Measurements from ENCODE around the gene COL6A2. TPM values are rescaled to one million over a fixed set of nuclear protein-coding genes. Genes with fewer than 3 reads are reported as not detected.
"Not testable (repeated sequence)": the region's sequence is repeated elsewhere in the genome, so short reads cannot be mapped to it uniquely, and the experiment has no call there.

The COL6A2 gene
- total RNA-seq, 1 donor from 2014 or later = 933 TPM

- H3K27ac Mint-ChIP-seq = no peak overlapping the region
- peaks cover 68% of the 10 kb centered on the region for H3K9me3 Mint-ChIP-seq
- H3K36me3 Mint-ChIP-seq = peaks cover 41% of the 10 kb centered on the region
- no peak overlapping the region for H3K4me3 Mint-ChIP-seq
- no peak for DNase-seq (ENCODE audit: low spot score in 2 of 2, unreplicated experiment in 2 of 2)
- no peak for TF ChIP-seq CTCF (IDR thresholded peaks at IDR 0.05; ENCODE audit: unreplicated experiment)
- H3K4me1 Mint-ChIP-seq = no peaks in the 10 kb centered on the region
- peaks cover 32% of the 10 kb centered on the region for H3K27me3 Mint-ChIP-seq (ENCODE audit: low read depth)
These were observed 6.2 kb downstream of the COL6A2 start for GRCh38 chr21:46104104-46104503.

GRCh38 chr21:46107376-46107775 lies 9.5 kb downstream of the COL6A2 start:
- peaks cover 26% of the 10 kb centered on the region for H3K36me3 Mint-ChIP-seq
- H3K27ac Mint-ChIP-seq; DNase-seq (ENCODE audit: low spot score in 2 of 2, unreplicated experiment in 2 of 2); H3K27me3 Mint-ChIP-seq (ENCODE audit: low read depth); H3K4me1 Mint-ChIP-seq; H3K4me3 Mint-ChIP-seq: not testable (repeated sequence)
- peaks cover 55% of the 10 kb centered on the region for H3K9me3 Mint-ChIP-seq

- no peaks in the 10 kb centered on the region for H3K4me1 Mint-ChIP-seq
- no peak overlapping the region for H3K27ac Mint-ChIP-seq
- DNase-seq (ENCODE audit: low spot score in 2 of 2, unreplicated experiment in 2 of 2) = no peak
- no peak overlapping the region for H3K4me3 Mint-ChIP-seq
- H3K36me3 Mint-ChIP-seq = peaks cover 22% of the 10 kb centered on the region
- no peaks in the 10 kb centered on the region for H3K27me3 Mint-ChIP-seq (ENCODE audit: low read depth)
- no peak for TF ChIP-seq CTCF (IDR thresholded peaks at IDR 0.05; ENCODE audit: unreplicated experiment)
- H3K9me3 Mint-ChIP-seq = peaks cover 40% of the 10 kb centered on the region
These were observed 11.0 kb downstream of the COL6A2 start for GRCh38 chr21:46108827-46109312.

GRCh38 chr21:46109313-46110221 lies 11.7 kb downstream of the COL6A2 start:
- H3K27me3 Mint-ChIP-seq (ENCODE audit: low read depth) = no peaks in the 10 kb centered on the region
- peaks cover 33% of the 10 kb centered on the region for H3K9me3 Mint-ChIP-seq
- no peak for TF ChIP-seq CTCF (IDR thresholded peaks at IDR 0.05; ENCODE audit: unreplicated experiment)
- no peak overlapping the region for H3K27ac Mint-ChIP-seq
- no peaks in the 10 kb centered on the region for H3K4me1 Mint-ChIP-seq
- DNase-seq (ENCODE audit: low spot score in 2 of 2, unreplicated experiment in 2 of 2) = peak in 1 of 2 experiments; percentile 36
- peaks cover 16% of the 10 kb centered on the region for H3K36me3 Mint-ChIP-seq
- H3K4me3 Mint-ChIP-seq = no peak overlapping the region

GRCh38 chr21:46110499-46111192 lies 12.7 kb downstream of the COL6A2 start:
- no peak for TF ChIP-seq CTCF (IDR thresholded peaks at IDR 0.05; ENCODE audit: unreplicated experiment)
- no peak overlapping the region for H3K27ac Mint-ChIP-seq
- peaks cover 26% of the 10 kb centered on the region for H3K9me3 Mint-ChIP-seq
- H3K4me1 Mint-ChIP-seq = no peaks in the 10 kb centered on the region
- DNase-seq (ENCODE audit: low spot score in 2 of 2, unreplicated experiment in 2 of 2) = peak in 1 of 2 experiments; percentile 34
- H3K27me3 Mint-ChIP-seq (ENCODE audit: low read depth) = no peaks in the 10 kb centered on the region
- peaks cover 25% of the 10 kb centered on the region for H3K36me3 Mint-ChIP-seq
- H3K4me3 Mint-ChIP-seq = no peak overlapping the region

- peak in 1 of 2 experiments; percentile 33 for DNase-seq (ENCODE audit: low spot score in 2 of 2, unreplicated experiment in 2 of 2)
- peaks cover 23% of the 10 kb centered on the region for H3K36me3 Mint-ChIP-seq
- TF ChIP-seq CTCF (IDR thresholded peaks at IDR 0.05; ENCODE audit: unreplicated experiment) = no peak
- peaks cover 21% of the 10 kb centered on the region for H3K9me3 Mint-ChIP-seq
- no peak overlapping the region for H3K4me3 Mint-ChIP-seq
- H3K27ac Mint-ChIP-seq = no peak overlapping the region
- H3K4me1 Mint-ChIP-seq = no peaks in the 10 kb centered on the region
- H3K27me3 Mint-ChIP-seq (ENCODE audit: low read depth) = no peaks in the 10 kb centered on the region
These were observed 13.3 kb downstream of the COL6A2 start for GRCh38 chr21:46111193-46111571.

Measured in mesothelial cell of epicardium (in vitro differentiated cells).